Activated naive CD4-positive, alpha-beta T cell treated with anti-CD3 and anti-CD28 coated beads, Interleukin-2, amount 50 U/mL, for 24 hours (primary cell): ENCODE results near the gene RGPD5.
"Not testable (repeated sequence)": the region's sequence is repeated elsewhere in the genome, so short reads cannot be mapped to it uniquely, and the experiment has no call there.

Source experiments
- H3K27ac Mint-ChIP-seq: one replicate; pipeline ENCODE4 v1.8.0; 2021; ENCODE audit warnings: mild to moderate bottlenecking, mixed read lengths
- H3K27me3 Mint-ChIP-seq: one replicate; pipeline ENCODE4 v1.8.0; 2021; ENCODE audit warnings: mixed read lengths
- H3K36me3 Mint-ChIP-seq: one replicate; pipeline ENCODE4 v1.8.0; 2021; ENCODE audit warnings: mixed read lengths
- H3K4me1 Mint-ChIP-seq: one replicate; pipeline ENCODE4 v1.8.0; 2021; ENCODE audit warnings: mixed read lengths
- H3K4me3 Mint-ChIP-seq: one replicate; pipeline ENCODE4 v1.8.0; 2021; ENCODE audit warnings: mild to moderate bottlenecking, mixed read lengths
- H3K9me3 Mint-ChIP-seq: one replicate; pipeline ENCODE4 v1.8.0; 2021; ENCODE audit warnings: mixed read lengths

RGPD5 gene

DNA sequence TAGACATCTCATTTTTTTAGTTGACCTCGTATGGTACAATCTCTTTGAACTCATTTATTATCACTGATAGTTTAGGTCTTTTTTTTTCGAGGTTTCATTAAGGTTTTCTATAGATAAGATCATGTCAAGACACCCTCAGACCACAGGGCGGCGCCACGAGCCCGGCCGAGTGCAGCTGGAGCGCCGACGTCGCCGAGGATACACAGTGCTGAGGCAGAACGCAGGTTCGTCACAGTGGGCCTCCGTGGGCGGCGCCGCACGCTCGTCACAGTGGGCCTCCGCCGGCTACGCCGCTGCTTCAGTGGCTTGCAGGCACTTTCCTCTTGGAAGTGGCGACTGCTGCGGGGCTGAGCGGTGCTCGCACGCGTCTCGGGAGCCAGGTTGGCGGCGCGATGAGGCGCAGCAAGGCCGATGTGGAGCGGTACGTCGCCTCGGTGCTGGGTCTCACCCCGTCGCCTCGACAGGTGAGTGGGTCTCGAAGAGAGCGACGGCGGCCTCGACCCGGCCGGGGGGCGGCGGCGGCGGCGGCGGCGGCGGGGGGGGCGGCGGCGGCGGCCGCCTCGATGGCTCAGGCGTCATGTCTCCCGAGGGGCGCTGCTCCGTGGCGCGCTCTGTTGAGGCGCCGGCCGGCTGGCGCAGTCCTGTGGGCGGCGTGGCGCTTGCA is at the start of gene RGPD5:
TSS of gene RGPD5 (plus strand) at position 232 of the 664 bp plus-strand sequence. CDS start at position 393, 161 bp downstream.
- not testable (repeated sequence) for H3K27ac Mint-ChIP-seq, H3K36me3 Mint-ChIP-seq

DNA sequence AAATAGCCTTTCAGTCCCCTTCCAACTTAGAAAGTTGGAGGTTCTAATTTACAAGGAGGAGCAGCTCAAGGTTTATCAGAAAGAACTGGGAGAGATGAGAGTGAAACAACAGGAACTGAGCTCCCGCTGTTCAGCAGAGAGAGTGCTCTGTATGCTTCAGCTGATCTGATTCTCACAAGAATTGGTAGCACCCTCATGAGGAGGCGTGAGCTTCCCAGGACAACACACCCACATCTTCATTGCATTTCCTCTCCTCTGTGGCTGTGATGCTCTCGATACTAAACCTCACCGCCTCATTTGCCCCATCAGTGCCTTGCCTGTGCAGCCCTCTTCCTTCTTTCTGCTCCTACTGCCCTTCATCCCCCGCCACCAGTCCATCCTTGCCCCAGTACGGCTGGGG is 42.5 kb upstream of the RGPD5 start:
- H3K36me3 Mint-ChIP-seq, H3K27ac Mint-ChIP-seq, H3K27me3 Mint-ChIP-seq, H3K4me1 Mint-ChIP-seq, H3K9me3 Mint-ChIP-seq, H3K4me3 Mint-ChIP-seq: not testable (repeated sequence)

More for the DNA sequence above, at the start of gene RGPD5:
- H3K4me1 Mint-ChIP-seq, H3K4me3 Mint-ChIP-seq, H3K27me3 Mint-ChIP-seq, H3K9me3 Mint-ChIP-seq: not testable (repeated sequence)

DNA sequence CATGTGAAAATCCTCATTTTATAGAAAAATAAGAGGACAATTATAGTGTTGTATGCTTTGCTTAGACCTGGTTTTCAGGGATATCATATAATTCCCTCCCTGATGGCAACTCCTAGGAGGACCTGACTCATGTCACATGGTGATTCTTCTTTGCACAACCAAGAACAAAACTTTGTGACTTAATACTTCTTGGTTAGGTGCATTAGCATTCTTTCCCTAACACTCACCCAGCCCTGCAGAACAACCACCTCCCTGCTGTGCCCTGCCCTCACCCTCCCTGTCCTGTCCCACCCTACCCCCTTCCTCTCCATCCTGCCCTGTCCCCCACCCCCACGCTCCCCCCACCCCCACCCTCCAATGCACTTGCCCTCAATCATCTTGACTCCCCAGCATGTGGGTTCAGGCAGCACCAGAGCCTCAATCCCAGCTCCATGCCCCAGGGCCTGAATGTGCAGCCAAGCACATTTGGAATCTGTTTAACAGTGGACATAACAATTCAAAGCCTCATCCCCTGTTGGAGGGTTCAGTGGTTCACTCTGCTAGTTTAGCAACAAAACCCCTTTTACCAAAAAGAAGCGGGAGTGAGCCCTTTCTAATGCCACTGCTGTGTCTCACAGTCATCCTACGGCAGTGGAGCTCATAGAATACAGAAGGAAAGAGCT is 36.8 kb upstream of the RGPD5 start:
- not testable (repeated sequence) for H3K27ac Mint-ChIP-seq, H3K36me3 Mint-ChIP-seq, H3K4me1 Mint-ChIP-seq, H3K9me3 Mint-ChIP-seq, H3K4me3 Mint-ChIP-seq, H3K27me3 Mint-ChIP-seq

DNA sequence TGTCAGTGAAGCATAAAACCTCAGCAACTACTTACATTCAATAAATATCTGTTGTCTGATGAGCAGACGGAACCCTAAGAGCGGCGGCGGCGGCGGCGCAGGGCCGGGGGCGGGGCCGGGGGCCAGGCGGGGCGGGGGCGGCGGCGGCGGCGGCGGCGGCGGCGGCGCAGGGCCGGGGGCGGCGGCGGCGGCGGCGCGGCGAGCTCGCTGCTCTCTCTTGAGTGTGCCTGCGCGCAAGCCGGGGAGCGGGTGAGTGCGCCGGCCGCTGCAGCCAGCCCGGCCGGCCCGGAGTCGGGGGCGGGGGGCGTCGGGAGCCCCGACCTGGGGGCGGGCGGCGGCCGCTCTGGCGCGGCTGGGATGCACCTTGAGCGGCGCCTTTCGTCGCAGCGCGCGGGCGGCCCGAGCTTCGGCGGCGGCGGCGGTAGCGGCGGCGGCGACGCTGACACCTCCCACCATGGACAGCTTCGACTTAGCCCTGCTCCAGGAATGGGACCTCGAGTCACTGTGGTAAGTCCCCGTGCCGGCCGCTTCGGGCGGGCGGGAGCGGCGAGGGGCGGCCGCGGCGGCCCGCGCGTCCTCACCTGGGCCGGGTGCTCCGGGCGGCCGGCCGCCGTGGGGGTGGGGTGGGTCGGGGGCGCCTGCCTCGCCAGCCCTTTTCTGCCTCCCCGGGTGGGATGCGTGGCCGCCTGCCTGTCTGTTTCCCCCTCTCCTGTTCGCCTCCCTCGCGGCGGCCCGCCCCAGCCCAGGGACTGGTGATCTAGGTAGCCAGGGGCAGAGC is 33.7 kb upstream of the RGPD5 start:
- H3K27ac Mint-ChIP-seq, H3K4me1 Mint-ChIP-seq, H3K9me3 Mint-ChIP-seq, H3K4me3 Mint-ChIP-seq, H3K36me3 Mint-ChIP-seq, H3K27me3 Mint-ChIP-seq: not testable (repeated sequence)

DNA sequence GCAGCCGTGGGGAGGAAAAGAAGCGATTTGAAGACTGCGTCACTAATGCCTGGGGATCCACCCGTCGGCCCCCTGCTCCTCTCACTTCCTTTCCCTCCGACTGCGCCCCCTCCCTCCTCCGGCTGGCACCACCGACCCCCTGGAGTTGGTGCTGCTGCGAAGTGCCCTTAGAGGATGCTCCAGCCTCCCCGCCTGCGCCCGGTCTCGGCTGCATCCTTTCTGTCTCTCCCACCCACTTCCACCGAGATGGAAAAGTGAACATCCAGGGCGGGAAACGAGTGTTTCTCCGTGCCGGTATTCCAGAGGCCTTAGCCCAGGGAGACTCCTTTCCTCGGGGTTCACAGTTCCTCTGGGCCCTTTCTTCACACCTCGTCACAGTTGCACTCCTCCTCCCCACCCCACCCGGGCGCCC is 33.1 kb upstream of the RGPD5 start:
- H3K4me1 Mint-ChIP-seq, H3K9me3 Mint-ChIP-seq, H3K36me3 Mint-ChIP-seq, H3K27ac Mint-ChIP-seq, H3K27me3 Mint-ChIP-seq, H3K4me3 Mint-ChIP-seq: not testable (repeated sequence)

DNA sequence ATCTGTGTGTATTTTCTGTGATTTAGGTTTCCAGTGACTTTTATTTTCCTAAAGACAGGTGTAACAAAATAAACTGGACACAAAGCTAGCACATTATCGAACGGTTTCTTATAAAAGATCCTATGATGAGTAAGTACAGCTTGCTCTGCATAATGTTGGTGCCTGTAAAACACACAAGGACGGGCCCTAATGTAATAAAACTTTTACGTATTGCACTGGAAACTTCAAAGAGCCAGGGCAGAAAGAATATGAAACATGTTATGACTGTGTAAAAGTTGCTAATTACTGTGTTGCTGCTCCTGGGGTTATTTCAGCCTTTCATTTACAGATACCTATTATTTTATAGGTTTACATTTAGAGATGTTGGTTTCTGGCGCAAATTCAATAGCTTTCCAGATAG is 32.1 kb upstream of the RGPD5 start:
- H3K4me1 Mint-ChIP-seq, H3K4me3 Mint-ChIP-seq, H3K9me3 Mint-ChIP-seq, H3K36me3 Mint-ChIP-seq, H3K27ac Mint-ChIP-seq, H3K27me3 Mint-ChIP-seq: not testable (repeated sequence)

DNA sequence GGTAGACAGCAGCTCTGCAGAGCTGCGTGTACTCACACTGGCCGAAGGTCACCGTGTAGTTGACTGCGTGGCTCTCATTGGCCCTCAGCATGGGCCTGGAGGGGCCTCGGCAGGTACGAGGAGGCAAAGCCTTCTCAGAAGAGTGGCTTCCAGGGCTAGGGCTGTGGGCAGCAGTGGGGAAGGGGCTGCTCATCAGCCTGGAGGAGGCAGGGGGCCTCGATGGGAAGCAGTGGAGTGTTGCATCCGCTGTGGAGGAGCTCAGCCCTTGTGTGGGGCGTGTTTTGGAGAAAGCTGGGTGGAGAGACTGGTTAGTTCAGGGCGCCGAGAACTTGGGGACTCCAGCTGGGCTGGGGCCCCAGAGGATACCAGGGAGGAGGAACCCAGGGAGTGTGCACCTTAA is 28.0 kb upstream of the RGPD5 start:
- H3K4me1 Mint-ChIP-seq, H3K4me3 Mint-ChIP-seq: not testable (repeated sequence)

DNA sequence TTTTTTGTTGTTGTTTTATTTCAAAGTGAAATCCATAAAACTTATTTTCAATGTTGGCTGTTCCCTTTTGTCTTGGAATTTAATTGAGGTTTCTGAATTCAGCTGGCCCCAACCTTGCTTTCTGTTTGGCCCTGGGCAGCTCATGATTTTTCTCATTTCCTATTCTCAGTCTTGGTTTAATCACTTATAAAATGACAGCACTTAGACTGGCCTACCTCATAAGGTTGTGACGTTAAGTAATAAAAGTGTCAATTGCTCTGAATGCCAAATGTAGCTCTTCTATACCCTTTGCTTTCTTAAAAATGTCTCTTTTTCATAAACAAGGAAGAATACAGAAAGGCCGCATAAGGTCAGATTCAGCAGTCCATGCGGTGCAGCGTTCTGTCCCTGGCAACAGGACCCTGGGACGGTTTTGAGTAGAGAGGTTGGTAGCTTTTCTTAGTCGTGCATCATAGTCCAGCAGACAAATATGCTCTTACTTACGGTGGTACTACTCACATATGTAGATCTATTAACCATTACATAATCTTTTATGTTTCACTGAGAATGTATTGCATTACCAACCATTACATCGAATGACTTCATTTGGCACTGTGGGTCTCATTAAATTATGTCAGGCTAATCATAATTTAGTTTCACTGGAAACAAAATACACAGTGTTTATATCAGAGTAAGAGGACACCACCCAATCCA is 27.1 kb upstream of the RGPD5 start:
- not testable (repeated sequence) for H3K4me1 Mint-ChIP-seq, H3K9me3 Mint-ChIP-seq, H3K4me3 Mint-ChIP-seq, H3K27ac Mint-ChIP-seq, H3K36me3 Mint-ChIP-seq, H3K27me3 Mint-ChIP-seq

More for the DNA sequence above, 28.0 kb upstream of the RGPD5 start:
- H3K36me3 Mint-ChIP-seq, H3K9me3 Mint-ChIP-seq, H3K27ac Mint-ChIP-seq, H3K27me3 Mint-ChIP-seq: not testable (repeated sequence)

DNA sequence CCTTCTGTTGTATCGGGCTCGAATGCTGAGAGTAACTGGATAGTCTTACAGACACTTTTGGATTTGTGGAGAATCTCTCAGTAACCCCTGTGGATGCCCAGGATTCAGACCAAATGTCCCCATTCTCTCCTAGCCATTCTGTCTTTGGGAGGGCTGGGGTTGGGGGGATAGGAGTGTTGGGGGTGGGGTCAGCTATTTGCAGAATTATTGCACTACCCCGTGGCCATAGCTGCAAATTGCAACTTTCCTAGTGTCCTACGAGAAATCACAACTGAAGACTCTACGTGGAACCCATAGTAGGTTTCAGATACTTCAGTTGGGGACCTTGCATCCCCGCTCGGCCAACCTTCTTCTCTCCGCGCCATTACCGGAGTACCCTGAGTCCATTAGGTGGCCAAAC is 25.2 kb upstream of the RGPD5 start:
- not testable (repeated sequence) for H3K27ac Mint-ChIP-seq, H3K4me3 Mint-ChIP-seq, H3K36me3 Mint-ChIP-seq, H3K4me1 Mint-ChIP-seq, H3K27me3 Mint-ChIP-seq, H3K9me3 Mint-ChIP-seq

DNA sequence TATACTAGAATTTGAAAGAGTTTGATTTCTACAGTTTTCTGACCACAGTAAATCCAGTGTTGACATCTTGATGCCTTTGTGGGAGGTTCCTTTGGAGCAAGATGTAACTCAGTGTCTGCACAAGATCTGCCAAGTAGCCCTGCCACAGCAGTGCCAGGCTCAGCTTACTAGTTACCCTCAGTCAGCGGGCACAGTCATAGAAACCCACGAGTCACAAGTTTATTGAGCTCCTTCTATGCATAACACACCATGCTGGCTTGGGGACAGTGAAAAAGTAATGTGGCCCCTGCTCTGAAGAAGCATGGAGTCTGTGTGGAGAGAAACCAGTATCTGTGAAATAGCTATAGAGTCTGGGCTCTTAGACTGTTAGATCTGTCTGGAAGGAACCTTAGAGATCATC is 15.0 kb upstream of the RGPD5 start:
- H3K27me3 Mint-ChIP-seq, H3K4me3 Mint-ChIP-seq, H3K27ac Mint-ChIP-seq, H3K4me1 Mint-ChIP-seq, H3K9me3 Mint-ChIP-seq, H3K36me3 Mint-ChIP-seq: not testable (repeated sequence)

DNA sequence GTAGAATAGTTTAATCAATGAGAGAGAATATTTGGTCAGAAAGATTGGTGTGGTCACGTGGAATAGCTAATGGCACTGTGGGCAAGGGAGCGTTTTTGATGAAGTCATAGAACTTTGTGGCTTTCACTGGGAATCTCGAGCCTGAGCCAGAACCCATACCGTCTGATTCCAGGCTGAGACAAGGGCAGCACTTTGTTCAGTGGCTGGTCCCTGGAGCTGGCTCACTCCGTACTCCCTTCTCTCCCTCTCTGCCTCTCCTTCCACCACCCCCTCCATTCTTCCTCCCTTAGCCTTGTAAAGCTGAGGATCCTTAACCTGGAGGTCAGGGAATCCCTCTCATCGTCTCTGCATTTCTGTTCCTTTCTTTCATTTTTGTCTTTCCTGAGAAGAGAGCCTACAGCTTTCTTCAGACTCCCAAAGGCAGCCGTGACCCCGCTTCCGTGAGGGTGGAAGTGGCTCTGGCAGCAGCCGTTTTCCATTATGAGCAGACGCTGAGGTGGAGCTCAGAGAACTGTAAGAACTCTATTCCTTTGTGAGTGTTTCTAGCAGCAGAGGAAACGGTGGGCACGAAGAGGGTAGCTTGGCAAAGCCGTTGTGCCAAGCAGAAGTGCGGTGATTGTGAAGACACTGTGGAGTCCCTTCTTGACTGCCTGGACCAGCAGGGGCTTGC is 12.8 kb upstream of the RGPD5 start:
- not testable (repeated sequence) for H3K4me3 Mint-ChIP-seq

DNA sequence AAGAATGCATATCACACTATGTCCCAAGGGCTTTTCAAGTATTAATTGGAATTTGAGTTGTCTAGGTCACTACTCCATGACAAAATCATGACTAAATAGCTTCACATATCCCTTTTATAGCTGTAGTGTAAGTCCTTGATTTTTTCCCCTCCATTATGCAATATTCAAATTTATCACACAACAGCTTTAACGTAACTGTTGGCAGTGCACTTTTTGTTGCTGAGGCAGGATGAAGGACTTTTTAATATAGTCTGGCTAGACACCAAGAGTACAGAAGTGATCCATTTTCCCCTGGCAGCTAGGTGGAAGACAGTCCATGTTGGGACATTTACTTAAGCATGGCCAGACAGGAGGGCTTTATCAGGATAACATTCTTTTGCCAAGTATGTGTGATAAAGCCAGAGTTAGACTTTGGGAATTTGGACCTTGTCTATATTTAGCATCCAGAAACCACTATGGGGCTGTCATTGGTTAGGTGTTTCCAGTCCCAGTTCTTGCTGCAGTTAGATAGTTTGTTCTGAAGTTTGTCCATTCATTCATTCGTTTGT is 11.6 kb upstream of the RGPD5 start:
- H3K9me3 Mint-ChIP-seq, H3K4me3 Mint-ChIP-seq, H3K27ac Mint-ChIP-seq, H3K36me3 Mint-ChIP-seq, H3K4me1 Mint-ChIP-seq, H3K27me3 Mint-ChIP-seq: not testable (repeated sequence)

More for the DNA sequence above, 12.8 kb upstream of the RGPD5 start:
- H3K27ac Mint-ChIP-seq, H3K4me1 Mint-ChIP-seq, H3K27me3 Mint-ChIP-seq, H3K9me3 Mint-ChIP-seq, H3K36me3 Mint-ChIP-seq: not testable (repeated sequence)

DNA sequence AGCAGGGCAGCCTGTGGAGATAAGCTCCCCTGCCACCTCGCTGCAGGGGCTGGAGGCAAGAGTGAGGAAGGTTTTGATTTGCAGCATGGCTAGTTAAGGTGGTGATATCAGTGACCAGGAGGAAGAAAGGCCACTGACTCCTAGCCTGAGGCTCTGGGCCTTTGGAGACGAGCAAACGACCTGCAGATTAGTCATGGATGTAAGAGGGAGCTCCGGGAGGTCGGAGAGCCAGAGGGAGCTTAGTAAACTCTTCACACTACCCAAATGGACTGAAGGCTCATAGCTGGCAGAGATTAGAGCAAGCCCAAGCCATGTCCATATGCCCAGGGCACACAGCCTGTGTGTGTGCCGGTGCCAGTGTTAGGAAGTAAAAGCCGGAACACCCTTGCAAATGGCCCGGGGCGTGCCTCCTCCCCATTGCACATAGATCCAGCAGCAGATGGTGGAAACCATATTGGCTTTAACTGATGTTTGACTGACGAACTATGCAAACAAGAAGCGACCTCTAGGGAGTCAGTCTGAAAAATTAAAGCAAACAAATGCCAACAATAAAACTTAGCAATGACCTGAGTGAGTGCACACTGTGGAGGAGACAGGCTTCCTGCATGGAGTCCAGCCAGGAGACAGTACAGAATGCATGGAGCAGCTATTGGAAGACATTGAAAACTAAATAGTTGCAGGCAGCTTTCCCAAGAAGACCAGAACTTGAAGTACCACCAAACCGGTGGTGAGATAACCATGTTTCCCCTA is 2.4 kb upstream of the RGPD5 start:
- H3K4me3 Mint-ChIP-seq, H3K9me3 Mint-ChIP-seq, H3K27ac Mint-ChIP-seq, H3K36me3 Mint-ChIP-seq, H3K27me3 Mint-ChIP-seq, H3K4me1 Mint-ChIP-seq: not testable (repeated sequence)

DNA sequence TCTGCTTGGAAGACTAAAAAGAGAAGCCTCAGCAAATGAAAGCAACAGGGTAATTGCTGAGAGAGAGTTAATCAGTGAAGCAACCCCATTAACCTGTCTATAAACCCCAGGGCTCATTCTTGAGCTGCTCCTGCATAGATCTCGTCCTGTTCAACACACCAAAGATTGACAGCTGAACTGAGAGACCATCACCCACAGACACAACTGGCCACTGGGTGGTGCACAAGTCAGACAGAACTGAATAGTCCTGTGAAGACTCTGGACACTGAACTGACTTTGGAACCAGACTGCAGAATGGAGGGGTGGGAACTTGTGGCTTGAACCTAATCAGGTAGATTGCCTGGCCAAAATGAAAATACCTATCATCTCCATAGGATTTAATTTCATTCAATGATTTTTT is 1.4 kb upstream of the RGPD5 start:
- H3K9me3 Mint-ChIP-seq, H3K4me1 Mint-ChIP-seq, H3K4me3 Mint-ChIP-seq, H3K36me3 Mint-ChIP-seq, H3K27me3 Mint-ChIP-seq, H3K27ac Mint-ChIP-seq: not testable (repeated sequence)

DNA sequence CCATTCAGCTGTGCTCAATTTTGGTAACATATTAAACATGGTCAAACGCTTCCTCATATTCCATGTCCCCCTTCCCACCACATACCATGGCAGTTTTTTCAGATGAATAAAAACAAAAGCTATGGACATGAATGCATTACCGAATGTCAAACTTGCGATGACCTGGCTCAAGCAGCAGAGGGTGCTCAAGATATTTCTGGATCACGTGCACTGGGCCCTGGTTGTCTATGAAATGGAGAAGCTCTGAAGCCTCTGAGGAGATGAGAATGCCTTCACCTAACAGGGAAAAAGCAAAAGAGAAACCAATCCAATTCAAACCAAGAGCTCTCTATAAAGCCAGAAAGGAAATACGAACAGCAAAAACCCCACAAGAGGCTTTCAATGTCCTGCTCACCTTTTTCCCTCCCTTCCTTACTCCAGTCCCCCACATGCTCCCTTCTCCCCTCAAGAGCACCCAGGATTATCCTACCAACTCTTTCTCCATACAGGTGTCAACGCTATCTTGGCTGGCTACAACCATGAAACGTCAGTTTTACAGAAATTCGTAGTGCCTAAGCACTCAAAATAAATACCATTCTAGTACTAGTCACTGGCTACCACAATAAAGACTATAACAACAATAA is 77.1 kb downstream of the RGPD5 start:
- H3K27me3 Mint-ChIP-seq, H3K27ac Mint-ChIP-seq, H3K9me3 Mint-ChIP-seq, H3K4me1 Mint-ChIP-seq, H3K36me3 Mint-ChIP-seq, H3K4me3 Mint-ChIP-seq: not testable (repeated sequence)
